Measurements from ENCODE around the gene ATF5.
"Not testable (repeated sequence)": the region's sequence is repeated elsewhere in the genome, so short reads cannot be mapped to it uniquely, and the experiment has no call there.

The ATF5 gene

GRCh38 chr19:49950956-49951526, 22.0 kb downstream of the ATF5 start:
- no peak for DNase-seq

DNA sequence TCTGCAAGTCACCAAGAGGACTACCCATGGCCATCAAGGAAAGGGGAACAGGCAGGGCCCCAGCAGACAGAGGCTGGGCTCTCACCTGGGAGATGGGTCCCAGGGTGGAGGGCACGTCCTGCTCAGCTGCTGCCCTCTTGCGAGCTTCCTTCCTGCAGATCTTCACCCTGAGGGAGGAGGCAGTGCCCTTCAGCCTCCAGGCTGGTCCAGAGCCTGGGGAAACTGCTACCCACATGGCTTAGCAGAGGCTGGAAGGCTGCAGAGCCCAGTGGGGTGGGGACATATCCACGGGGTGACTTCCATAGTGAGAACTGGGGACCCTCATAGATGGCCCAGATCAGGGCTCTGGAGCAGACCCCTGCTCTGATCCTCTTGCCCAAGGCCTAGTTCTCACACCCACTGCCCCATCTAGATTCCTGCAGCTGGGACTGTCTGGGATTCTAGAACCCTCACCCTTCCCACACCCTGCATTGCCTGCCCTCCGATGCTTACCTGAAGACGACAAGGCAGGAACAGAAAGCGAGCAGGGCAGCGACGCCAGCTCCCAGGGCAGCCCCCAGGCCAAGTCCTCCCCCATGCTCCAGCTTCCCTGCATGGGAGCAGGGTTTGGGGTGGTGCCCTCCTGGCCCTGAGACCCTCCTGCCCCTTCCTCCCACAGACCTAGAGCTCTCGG, 22.9 kb downstream of the ATF5 start:
- DNase-seq: no peak

DNA sequence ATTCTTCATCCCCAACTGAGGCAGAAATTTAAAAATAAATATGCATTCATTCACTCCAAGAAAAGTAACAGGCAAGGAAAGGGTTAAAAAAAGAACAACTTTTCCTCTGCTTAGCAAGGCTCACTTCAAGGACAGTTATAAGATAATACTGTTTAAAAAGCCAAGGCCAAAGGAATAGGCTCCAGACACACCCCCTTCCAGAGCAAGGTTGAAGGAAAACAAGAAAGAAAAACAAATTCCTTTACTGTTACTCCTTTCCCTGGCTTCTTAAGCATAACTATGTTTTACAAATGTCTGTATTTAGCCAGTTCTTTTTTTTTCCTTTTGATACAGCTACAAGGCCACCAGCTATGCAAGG, 23.5 kb downstream of the ATF5 start:
- DNase-seq: no peak

- no peak for DNase-seq
Measured at GRCh38 chr19:49952906-49953305, 23.9 kb downstream of the ATF5 start.

- DNase-seq: no peak
Measured at GRCh38 chr19:49953416-49953815, 24.4 kb downstream of the ATF5 start.

DNA sequence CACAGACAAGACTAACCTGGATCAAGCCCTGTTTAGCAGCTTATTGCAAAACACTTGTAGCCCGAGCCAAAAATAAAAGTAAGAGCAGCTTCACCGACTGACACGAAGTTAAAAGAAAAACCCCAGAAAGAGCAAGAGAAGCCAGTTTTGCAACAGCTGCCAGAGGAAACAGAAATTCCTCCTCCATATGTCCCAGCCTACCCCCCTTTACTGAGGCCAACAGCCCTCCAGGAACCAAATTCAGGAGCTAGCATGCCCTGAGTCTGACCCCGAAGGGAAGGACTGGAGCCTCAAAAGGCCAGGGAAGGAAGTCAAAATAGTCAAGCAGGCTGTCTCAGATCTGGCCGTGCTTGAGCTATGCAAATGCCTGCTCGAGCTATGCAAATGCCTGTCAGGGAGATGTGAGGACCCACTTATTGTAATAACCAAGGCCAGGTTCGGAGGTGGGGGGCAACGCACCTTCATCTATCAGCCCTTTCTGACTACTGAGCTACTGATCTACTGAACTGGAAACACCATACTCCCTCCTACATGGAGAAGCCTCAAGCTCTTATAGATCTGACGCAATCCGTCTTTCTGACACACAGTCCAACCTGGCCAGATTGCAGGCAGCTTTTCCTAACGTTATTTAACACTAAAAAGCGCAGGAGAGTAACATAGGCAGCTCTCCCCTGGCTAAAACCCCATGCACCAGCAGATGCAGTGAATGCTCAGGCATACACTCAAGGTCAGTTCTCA, 25.3 kb downstream of the ATF5 start:
- DNase-seq: no peak

GRCh38 chr19:49954933-49955332, 25.9 kb downstream of the ATF5 start:
- DNase-seq: no peak

- no peak for DNase-seq
Measured at GRCh38 chr19:49956115-49956495, 27.1 kb downstream of the ATF5 start.

DNA sequence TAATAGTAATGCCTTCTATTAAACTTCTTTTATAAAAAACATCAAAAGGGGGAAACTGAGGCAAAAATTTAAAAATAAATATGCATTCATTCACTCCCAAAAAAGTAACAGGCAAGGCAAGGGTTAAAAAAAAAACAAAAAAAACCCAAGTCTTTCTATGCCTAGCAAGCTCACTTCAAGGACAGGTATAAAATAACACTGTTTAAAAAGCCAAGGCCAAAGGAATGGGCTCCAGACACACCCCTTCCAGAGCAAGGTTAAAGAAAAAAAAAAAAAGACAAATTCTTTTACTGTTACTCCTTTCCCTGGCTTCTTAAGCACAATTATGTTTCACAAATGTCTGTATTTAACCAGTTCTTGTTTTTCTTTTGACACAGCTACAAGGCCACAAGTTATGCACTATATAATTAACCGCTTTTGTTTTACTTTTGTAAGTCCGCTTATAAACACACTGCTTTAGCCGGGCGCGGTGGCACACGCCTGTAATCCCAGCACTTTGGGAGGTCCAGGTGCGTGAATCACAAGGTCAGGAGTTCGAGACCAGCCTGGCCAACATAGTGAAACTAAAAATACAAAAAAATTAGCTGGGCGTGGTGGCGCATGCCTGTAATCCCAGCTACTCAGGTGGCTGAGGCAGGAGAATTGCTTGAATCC, 28.4 kb downstream of the ATF5 start:
- DNase-seq: no peak

- DNase-seq: not testable (repeated sequence)
Measured at GRCh38 chr19:49958144-49958543, 29.1 kb downstream of the ATF5 start.

- DNase-seq: not testable (repeated sequence)
Measured at GRCh38 chr19:49958596-49958995, 29.6 kb downstream of the ATF5 start.

DNA sequence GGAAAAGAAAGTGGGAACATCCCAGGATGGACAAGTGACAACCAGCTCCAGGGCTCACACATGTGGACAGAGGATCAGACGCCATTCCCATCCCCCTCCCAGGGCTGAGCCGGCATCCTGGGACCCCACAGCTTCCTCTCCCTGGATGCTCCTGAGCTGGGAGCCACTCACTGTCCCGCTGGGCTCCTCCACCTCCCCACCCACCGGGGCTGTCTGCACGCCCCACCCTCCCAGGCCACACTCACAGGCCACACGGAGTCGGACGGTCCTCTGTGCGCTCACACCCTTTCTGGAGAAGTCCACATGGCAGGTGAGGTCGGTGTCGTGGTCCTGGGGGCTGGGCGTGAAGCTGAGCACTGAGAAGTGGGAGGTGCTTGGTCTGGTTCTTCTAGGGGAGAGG, 30.9 kb downstream of the ATF5 start:
- not testable (repeated sequence) for DNase-seq

DNA sequence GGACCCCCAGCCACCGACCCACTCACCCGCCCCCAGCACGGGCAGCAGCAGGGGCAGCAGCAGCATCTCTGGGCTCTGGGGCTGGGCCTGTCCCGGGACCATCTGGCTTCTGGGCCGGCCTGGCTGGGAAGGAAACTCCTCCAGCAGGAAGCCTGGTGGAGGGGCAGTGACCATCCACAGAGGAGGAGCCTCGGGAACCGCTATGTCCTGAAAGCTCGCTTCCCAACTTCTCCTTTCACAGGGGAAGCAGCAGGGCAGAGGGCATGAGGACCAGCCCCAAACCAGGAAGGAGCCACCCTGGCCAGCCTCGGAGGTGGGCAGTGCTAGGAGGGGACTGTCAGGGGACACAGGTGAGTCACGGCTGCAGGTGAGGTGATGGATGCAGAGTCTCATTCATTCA, 32.0 kb downstream of the ATF5 start, which contains the start of gene SIGLEC11:
SIGLEC11 (minus strand) TSS at position 193 of the 400 bp plus-strand sequence; CDS start at position 102, 91 bp downstream.
- DNase-seq: not testable (repeated sequence)

- no peak for DNase-seq
Measured at GRCh38 chr19:49968279-49968922, 39.4 kb downstream of the ATF5 start.

- DNase-seq: not testable (repeated sequence)
Measured at GRCh38 chr19:49969355-49969754, 40.4 kb downstream of the ATF5 start.

DNA sequence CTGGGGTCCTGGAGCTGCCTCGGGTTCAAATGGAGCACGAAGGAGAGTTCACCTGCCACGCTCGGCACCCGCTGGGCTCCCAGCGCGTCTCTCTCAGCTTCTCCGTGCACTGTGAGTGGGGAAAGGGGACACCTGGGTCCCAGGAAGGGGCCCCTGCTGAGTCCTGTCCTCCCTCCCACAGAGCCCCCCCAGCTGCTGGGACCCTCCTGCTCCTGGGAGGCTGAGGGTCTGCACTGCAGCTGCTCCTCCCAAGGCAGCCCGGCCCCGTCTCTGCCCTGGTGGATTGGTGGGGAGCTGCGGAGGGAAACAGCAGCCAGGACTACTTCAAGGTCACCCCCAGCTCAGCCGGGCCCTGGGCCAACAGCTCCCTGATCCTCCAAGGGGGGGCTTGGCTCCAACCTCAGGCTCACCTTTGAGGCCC, 43.0 kb downstream of the ATF5 start:
- DNase-seq: no peak

DNA sequence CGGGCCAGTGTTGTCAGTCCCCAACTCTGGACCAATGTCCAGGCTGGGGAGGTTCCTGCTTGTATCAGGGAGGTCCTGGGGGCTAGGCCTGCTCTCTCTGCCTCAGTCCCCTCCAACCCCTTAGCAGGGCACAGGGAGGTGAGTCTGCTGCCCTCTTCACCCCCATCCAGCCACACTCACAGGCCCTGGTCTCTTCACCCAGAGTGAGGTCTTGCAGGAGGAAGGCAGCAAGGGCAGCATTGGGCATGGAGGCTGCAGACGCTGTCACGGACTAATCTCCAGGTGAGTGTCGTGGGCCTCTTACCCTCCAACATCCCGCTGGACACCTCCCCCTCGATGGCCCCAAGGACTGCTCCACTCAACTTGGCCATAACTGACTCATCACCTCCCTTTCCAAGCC, 43.8 kb downstream of the ATF5 start:
- DNase-seq: no peak

- no peak for DNase-seq
Measured at GRCh38 chr19:49973987-49974386, 45.0 kb downstream of the ATF5 start.

DNA sequence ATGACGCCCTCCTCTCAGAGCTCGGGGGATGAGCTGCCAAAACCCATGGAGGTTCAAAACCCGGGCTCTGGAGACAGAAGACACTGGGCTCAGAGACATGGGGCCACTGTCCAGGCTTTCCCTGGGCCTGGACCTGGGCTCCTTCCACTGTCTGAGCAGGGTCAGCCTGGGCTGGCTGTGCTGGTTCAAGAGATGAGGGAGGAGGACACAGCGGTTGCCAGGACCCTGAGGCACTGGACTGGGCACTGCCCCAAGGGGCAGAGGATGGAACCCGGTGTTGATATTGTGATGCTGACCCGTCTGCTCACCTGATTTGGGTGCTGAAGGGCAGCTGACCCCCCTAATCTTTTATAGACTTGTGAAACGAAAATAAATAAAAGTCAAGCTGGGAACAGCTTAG, 46.0 kb downstream of the ATF5 start:
- no peak for DNase-seq

DNA sequence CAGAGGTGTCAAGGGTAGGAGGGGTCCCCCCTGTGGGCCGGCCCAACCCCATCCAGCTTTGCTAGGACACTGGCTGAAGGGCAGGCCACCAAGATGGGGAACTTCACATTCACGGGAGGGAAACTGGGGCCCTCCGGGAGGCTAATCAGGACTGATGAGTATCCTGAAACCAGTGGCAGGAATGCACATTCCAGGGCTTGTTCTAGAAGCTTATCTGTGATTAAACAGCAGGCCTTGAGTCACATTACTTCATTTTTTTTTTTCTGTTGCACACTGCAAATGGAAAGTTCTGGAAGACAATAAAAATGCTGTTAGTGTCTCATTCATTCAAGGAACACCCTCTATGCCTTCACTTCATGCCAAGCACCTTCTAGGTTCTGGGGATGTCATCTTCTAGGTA, 47.5 kb downstream of the ATF5 start:
- DNase-seq: no peak

- DNase-seq: no peak
Measured at GRCh38 chr19:49977076-49977475, 48.1 kb downstream of the ATF5 start.

- DNase-seq: no peak
Measured at GRCh38 chr19:49977881-49978280, 48.9 kb downstream of the ATF5 start.

DNA sequence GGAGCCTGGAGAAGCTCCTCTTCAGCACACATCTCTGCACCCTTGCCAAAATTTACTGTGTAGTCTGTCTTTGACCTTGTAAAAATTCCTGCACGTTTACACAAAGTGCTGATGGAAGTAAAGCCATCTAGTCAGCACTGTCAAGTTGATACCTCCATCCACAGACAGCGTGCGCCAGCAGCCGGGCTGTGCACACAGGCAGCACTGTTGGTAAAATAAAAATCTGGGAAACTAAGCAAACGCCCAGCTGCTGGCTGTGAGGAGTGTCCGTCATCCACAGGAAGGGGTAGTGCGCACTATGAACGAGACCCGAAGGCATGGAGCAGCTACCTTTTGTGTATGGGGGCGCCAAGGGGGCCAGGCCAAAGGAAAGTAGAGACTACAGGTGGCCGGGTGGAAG, 49.3 kb downstream of the ATF5 start:
- no peak for DNase-seq

Data from activated CD4-positive, alpha-beta T cell treated with anti-CD3 and anti-CD28 coated beads for 4 hours (primary cell).